ENCODE measurements around the gene PNISR. TPM values are rescaled to one million over a fixed set of nuclear protein-coding genes. Genes with fewer than 3 reads are reported as not detected.
A peak's percentile ranks its signal among the peaks of the same experiment; 100 is the strongest.

PNISR gene
- total RNA-seq, 1 donor from 2014 or later, result 79.4 TPM

DNA sequence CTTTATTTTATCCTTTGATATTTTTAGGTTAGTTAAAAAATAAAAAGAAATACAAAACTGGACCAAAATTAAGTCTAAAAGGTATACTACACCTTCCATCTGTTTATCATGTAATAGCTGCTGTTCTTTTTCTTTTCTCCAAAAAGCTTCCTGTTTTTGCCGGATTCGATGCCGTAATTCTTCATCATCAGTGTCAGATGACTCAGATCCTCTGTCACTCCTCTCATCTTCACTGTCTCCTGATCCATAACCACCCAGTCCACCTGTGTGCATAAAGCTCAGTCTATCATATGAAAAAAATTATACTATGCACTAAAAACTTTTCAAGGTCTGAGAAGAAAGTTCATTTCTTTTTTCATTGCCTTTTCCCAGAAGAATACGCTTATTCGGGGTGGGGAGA lies 22.7 kb downstream of the PNISR start:
- no peak for DNase-seq (ENCODE audit: low read depth)

DNA sequence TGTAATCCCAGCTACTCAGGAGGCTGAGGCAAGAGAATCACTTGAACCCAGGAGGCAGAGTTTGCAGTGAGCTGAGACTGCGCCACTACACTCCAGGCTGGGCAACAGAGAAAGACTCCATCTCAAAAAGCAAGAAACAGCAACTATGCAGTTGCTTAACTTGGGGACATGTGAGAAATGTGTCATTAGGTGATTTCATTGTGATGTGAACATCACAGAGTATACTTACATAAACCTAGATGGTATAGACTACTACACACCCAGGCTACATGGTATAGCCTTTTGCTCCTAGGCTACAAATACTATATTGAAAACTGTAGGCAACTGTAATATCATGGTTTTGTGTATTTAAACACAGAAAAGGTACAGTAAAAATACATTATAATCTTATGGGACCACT lies 27.8 kb downstream of the PNISR start:
- DNase-seq (ENCODE audit: low read depth), result no peak

DNA sequence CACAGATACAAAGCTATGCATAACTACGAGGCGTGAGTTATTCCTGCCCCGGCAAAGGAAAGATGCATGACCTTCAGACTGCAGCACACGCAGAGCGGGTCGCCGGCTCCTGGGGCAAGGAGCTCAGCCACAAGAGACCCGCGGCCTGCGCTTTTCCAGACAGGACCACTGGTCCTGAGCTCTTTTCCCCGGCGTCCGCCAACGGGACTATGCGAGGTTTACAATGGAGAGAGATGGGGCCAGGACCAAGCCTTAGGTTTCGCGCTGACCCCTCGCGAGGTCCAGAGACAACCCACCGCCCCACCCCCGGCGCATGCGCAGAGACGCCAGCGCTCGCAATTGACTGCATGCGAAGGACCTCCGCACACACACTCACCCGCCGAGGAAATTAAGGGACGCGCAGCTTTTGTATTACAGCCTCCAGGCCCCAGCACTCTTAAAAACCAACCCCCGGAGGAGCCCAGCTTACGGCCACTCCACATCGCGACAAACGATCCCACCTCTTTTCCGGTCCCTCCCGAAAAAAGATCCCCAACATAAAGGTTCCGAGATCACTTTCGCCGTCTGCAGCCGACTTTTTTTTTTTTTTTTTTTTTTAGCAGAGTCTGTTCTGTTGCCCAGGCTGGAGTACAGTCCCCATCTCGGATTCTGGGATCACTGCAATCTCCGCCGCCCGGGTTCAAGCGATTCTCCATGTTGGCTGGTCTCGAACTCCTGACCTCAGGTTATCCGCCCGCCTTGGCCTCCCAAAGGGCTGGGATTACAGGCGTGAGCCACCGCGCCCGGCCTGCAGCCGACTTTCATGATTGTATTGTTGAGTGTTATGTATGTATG lies 31.2 kb downstream of the PNISR start, which contains the start of gene COQ3:
TSS of gene COQ3 (minus strand) at position 498 of the 834 bp plus-strand sequence. CDS start at position 482, 16 bp downstream.
- DNase-seq (ENCODE audit: low read depth), result peak; percentile 41

DNA sequence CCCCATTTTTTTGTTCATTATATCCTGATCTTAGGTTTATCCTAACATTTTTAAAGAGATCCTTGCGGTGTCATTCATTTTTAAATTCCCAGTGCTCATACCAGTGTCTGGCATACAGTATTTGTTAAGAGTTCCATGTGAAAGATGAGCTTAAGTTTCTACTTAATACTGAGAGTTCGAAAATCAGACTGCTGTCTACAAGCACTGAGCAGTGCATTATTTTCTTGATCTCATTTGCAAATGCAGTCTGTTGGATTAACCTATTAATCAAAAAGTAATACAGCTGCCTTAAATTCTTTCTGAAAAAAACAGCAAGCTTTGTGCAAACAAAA lies 31.8 kb downstream of the PNISR start:
- no peak for DNase-seq (ENCODE audit: low read depth)

DNA sequence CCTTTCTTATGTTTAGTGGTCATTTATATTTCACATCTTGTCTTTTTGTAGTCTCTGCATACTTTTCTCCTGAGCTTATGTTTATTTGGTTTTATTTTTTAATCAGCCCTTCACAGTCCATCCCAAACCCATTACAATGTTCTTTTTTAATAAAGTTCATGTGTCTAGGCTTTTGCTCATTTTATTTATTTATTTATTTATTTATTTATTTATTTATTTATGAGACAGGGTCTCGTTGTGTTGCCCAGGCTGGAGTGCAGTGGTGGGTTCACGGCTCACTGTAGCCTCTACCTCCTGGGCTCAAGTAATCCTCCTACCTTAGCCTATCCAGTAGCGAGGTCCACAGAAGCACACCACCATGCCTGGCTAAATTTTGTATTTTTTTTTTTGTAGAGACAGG lies 34.2 kb downstream of the PNISR start:
- DNase-seq (ENCODE audit: low read depth), result no peak

DNA sequence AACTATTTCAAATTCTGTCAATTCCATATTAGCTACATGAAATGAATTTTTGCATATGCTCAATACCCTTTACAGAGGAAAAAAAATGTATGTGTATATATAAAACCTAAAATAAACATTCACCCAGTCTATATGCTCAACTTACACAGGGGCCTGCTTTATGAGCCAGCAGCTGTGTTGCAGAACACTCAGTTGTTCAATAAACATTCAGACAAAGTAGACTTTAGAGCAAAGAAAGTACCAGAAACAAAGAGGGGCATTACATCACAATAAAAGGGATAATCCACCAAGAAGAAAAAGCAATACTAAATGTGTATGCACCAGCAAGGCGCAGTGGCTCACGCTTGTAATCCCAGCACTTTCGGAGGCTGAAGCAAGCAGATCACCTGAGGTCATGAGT lies 40.6 kb downstream of the PNISR start:
- DNase-seq (ENCODE audit: low read depth), result no peak

DNA sequence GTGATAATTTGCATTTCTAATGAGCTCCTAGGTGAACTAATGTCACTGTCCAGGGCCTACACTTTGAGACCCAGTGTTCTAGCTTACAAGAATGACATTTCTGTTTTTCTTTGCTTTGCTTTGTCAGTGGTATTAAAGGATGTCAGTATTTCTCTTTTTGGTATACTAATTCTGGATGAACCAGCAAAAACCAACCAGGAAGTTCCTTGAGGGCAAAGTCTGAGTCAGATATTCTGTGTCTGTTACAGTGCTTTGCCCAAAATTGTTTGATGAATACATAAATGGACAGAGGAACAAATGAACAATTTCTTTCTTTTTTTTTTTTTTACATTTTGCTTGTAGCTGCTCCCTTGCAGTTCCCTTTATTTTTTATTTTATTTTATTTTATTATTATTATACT lies 46.5 kb downstream of the PNISR start:
- DNase-seq (ENCODE audit: low read depth), result no peak

DNA sequence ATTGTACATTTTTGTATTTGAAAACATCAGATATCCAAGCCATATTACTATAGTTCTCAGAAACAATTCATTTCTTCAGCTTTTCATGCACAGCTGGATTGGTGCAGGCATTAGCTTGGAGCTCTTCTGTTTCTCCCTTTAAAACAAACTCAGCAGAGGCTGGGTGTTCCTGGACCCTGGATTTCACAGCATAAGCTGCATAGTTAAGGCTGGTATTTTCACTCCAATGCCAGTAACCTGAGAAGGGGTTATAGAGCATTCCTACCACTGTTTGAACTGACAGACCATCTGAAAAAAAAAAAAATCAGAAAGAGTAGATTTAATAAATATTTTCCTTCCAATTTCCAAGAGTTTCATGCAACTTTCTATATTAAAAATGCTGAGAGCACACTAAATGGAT lies 55.6 kb downstream of the PNISR start:
- no peak for DNase-seq (ENCODE audit: low read depth)

DNA sequence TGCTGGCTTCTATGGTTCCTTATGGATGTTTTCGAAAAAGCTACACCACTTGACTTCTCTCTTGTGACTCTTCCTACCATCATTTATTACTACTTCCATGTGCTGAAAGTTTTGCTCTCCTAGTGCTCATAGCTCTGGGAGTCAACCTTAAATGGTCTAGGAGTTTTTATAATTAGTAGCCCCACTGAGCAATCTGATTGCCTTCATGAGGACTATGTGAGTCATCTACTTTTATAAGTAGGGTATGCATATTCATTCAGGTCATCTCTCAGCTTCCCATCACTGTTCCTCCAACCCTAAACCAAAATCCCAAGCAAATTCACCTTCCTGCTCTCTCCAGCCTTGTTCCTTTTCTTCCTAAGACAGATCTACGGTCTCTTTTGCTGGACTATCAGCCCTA lies 58.3 kb downstream of the PNISR start:
- DNase-seq (ENCODE audit: low read depth), result no peak

DNA sequence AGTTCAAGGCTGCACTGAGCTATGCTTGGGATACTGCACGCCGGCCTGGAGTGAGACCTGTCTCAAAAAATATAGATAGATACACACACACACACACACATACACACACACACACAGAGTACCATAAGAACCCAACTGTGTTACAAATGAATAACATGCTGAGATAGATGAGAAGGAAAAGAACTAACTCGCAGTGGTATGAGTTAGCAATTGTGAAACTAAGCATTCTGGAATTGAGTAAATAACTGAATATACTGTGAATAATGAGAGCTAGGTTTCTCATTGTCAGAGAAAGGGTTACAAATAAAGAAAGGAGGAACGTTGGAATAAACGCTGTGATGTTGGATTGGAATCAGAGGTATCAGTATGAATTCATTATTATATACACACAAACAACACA lies 61.1 kb downstream of the PNISR start:
- no peak for DNase-seq (ENCODE audit: low read depth)

DNA sequence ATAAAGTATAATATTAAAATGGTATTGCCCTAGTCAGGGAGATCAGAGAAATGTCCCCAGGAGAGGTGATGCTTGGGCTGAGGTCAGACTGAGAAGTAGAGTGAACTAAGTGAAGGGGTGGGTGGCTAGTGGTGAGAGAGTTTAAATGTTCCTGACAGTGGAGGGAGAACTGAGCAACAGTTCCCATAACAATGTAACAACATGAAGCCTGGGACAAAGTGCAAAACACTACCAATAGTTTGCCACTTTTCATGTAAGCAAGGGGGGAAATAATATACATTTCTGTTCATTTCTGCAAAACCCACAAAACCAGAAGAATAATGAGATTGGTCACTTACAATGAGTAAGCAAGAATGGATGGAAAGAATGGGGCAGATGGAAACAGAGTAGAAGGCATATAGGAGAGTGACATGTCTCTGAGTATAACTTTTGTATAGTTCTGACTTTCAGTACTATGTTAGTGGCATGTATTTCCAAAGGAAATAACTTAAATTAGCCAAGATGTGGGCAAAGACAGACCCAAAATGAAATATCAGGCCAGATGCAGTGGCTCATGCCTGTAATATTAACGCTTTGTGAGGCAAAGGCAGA lies 62.3 kb downstream of the PNISR start:
- no peak for DNase-seq (ENCODE audit: low read depth)

DNA sequence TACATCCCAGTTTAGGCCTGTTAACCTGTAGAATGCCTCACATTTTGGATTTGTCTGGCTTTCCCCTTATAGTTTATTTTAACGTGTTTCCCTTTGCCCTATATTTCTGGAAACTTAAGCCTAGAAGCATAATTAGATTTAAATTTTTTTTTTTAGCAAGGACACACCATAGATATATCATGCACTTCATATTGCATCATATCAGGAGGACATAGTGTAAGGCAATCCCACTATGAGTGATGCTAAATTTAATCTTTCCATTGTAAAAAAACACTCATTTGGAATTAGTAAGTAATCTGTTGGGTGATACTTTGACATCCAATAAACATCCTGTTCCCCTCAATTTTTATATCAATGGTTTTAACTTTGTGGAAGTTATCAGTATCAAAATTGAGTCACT lies 65.3 kb downstream of the PNISR start:
- DNase-seq (ENCODE audit: low read depth), result no peak

DNA sequence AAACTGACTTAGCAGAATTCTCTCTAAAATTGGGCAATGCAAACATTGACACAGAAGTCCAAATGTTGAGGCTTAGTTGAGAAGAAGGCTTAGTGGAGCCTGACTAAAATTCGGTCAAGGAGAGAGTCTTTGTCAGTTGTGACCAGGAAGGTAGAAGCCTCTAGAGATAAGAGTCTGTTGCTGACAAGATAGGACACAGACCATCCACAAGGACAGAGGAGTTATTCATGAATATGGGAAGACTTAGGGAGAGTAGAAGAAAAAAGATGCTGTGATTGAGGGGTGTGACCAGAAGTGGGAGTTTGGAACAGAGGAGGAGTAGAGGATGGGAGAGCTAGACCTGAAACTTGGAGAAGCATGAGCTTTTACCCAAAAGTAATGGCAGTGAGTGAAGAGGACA lies 68.5 kb downstream of the PNISR start:
- no peak for DNase-seq (ENCODE audit: low read depth)

DNA sequence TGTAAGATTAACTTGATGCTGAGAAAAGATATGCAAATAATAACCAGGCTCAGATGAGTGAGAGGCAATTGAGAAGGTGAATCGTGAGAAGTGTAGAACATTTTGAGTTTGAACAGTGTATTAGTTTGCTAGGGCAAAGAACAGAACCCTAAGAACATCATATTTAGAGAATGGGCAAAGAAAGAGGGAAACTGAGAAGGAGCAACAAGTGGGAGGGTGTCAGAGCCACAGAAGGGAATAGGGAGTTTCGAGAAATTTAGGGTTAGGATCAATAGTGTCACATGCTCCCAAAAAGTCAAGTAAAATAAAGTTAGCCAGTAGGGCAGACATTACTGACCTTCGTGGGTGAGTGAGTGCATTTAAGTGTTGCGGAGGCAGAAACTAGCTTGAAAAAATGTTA lies 70.1 kb downstream of the PNISR start:
- no peak for DNase-seq (ENCODE audit: low read depth)

DNA sequence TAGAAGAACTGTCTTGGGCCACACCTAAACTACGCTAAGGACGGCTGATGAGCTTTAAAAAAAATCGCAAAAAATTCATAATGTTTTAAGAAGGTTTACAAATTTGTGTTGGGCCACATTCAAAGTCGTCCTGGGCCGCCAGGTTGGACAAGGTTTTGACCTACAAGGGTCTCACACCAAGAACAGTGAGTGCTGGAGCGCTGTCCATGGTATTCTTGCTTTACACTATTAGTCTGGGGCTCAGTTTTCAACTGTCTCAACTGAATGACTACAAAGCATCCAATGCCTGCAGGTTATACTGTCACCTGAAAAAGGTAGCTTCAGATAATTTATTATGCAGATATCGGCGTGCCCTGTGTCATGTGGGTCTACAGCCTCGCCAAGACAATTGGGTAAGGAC lies 72.0 kb downstream of the PNISR start:
- peak; percentile 13 for DNase-seq (ENCODE audit: low read depth)

DNA sequence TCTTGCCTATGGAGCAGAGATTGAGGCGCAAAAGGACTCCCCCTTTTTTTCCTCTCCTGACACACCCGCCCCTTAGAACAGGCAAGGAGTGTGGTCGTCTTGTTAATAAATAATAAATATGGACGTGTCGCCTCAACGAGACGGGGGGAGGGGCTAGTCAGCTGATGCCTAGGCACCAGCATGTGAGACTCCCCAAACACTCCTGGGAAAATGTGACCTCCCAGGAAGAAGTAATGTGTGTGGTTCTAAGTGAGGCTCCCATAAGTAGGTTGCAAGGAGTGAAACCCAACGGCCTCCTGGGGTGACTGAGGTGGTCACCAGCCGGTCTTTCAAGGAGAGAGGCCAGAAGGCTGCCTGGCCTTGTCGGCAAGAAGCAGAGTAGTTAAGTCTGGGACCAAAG lies 74.5 kb downstream of the PNISR start:
- no peak for DNase-seq (ENCODE audit: low read depth)

DNA sequence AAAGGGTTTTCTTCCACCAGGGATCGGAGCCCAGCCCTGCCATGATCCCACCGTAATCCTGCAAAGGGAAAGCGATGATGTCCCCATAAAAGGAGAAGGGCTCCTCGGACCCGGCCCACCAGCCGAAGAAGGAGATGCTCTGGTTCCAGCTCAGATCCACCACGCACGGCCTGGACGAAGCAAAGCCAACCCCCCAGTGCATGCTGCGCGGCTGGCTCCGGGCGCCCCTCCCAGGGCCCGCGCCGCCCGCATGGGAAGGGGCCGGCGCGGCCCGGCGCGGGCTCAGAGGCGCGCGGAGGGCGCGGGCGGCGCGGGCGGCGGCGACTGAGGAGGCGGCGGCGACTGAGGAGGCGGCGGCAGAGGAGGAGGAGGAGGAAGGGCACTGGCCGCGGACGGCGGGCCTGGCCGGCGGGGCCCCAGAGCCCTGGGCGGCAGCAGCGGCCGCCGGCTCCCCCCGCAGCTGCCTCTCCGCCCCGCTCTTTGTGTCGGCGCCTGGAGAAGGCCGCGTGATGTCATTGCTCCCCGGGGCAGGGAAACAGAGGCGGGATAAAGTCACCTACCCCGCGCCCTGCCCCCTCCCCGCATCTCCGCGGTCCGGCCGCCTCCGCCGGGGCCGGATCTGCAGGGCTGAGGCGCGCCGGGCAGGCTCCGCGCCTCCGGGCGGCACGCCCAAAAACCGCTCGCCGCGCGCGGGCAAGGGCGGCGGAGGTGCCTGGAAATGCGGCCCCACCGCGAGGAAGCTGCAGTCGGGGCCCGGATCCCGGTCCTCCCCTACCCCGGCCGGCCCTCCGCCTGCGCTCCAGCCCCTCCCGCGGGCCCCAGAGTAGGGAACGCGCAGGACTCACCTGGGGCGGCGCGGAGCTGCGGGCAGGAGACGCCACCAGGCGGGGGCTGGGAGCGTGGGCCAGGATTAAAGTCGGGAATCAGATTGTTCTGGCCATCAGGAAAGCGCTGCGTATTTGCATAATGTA lies 75.7 kb downstream of the PNISR start, which contains the start of gene FAXC:
TSS of gene FAXC (minus strand) at position 504 of the 971 bp plus-strand sequence. CDS start at position 202, 302 bp downstream.
- peak; percentile 8 for DNase-seq (ENCODE audit: low read depth)

DNA sequence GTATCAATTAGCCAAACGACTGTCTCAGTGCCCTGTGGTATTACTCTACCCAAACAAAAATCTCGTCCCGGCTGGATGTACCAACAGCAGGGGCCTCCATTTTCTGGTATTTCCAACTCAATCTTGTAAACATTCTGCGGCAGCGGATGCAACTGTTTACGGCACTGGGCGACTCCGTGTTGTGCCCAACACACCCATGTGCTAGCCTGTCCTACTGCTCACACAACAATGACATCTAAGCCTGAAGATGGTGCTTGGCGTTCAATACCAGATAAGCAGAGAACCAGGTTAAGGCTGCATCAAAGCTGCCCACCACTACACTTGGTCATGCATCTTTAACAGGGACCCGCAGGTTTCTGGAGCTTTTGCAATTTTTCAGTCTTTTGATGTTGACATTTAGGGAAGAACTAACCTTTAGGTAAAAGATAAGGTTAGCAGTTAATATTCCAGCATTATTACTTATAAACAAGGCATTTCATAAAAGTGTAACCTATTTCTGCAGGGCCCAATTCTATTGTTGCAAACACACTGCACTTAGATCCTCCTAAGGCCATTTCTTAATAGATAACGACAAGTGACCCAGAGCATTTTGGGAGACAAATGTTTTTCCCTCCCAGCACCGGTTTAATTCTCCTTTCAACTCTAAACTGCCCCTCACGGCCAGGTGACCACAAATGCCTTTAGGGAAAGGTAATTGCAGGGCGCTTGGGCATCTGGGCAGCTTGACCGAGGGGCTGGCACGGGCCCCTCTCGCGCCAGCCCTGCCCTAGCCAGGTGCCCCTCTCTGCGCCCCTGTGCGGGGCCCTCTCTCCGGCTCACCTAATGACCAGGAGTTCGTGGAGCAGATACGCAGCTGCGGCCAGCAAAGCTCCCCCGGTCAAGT lies 76.6 kb downstream of the PNISR start:
- DNase-seq (ENCODE audit: low read depth), result no peak

All from renal cortical epithelial cell (primary cell).